Measurements from ENCODE around the gene FXYD4.
A peak's percentile ranks its signal among the peaks of the same experiment; 100 is the strongest.

FXYD4 gene

GRCh38 chr10:43396928-43397624, 25.6 kb downstream of the FXYD4 start:
- no peak for DNase-seq

DNA sequence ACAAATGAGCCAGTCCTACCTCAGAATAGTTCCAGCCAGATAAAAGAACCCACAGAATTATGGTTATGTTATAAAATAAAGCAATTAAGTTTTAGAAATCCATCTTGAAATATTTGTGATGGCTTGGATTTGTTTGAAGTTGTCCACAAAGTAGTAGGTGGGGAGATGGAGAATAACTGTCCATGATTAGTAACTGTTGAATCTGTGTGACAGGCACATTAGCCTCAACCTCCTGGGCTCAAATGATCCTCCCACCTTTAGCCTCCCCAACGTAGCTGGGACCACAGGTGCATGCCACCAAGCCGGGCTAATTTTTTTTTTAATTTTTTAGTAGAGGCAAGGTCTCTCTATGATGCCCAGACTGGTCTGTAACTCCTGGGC, 27.5 kb downstream of the FXYD4 start:
- DNase-seq: no peak

- DNase-seq: no peak
These were observed 28.2 kb downstream of the FXYD4 start for GRCh38 chr10:43399320-43400310.

DNA sequence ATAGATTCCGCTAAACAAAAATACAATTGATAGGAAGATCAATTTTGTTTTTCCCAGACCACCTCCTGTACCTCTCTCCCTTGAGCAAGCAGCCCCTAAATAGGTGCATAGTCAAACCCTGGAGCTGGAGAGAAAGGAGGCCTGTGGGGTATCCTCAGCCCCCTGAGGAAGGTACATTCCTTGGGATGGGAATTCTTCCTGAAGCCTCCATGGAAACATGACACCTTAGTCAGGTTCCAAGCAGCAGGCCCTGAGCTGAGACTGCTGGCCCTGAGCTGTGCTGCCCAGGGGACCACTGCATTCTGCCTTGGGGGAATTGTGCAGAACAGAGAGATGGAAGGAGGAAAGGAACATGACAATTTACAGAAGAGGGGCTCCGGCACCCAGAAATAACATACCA, 30.2 kb downstream of the FXYD4 start:
- no peak for DNase-seq

DNA sequence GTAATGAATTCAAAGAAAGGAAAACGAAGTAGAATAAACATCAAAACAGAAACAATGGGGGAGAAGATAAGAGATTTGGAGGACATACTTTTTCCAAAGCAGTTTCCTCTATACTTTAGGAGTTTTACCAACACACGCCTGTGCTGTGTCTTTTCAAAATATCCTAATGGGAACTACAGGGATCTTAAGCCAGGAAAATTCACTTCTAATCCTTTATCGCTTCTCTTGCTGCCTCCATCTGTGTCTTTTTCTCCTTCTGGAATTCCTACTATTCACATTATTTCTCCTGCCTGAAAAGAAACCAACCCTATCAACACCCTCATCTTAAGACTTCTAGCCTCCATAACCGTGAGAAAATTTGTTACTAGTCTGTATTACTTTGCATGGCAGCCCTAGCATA, 30.7 kb downstream of the FXYD4 start:
- no peak for DNase-seq

GRCh38 chr10:43402880-43403452, 31.5 kb downstream of the FXYD4 start:
- DNase-seq: no peak

GRCh38 chr10:43403911-43404703, 32.7 kb downstream of the FXYD4 start:
- no peak for DNase-seq

- DNase-seq: no peak
These were observed 33.3 kb downstream of the FXYD4 start for GRCh38 chr10:43404704-43405084.

- DNase-seq: peak; percentile 15
These were observed 35.7 kb downstream of the FXYD4 start for GRCh38 chr10:43407148-43407575.

DNA sequence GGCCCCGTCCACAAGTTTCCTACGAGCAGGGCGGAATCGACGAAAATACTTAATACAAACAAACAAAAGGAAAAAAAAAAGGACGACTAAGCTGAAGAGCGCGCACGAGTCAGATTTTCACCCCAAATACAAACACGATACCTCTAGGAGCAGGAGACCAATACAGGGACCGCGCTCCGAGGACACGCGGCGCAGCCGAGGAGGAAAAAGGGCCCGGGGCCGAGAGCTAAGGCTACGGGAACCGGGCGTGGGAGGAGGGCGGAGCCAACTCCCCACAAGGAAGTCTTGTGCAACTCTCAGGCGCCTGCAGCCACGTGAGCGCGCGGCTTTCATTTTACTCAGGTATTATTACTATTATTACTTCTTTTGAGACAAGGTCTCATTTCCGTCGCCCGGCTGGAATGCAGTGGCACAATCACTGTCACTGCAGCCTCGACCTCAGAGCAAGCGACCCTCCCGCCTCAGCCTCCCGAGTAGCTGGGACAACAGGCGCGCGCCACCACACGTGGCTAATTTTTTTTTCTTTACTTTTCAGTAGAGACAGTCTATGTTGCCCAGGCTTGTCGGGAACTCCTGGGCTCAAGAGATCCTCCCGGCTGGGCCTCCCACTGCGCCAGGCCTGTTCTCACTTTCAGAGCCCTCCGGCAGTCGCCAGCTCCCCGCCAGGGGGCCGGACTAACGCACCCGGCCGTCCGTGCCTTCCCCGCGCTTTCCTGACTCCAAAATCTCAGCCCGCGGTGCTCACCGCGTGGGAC, 36.3 kb downstream of the FXYD4 start:
- DNase-seq: peak; percentile 63

- no peak for DNase-seq
These were observed 36.9 kb downstream of the FXYD4 start for GRCh38 chr10:43408331-43408709.

DNA sequence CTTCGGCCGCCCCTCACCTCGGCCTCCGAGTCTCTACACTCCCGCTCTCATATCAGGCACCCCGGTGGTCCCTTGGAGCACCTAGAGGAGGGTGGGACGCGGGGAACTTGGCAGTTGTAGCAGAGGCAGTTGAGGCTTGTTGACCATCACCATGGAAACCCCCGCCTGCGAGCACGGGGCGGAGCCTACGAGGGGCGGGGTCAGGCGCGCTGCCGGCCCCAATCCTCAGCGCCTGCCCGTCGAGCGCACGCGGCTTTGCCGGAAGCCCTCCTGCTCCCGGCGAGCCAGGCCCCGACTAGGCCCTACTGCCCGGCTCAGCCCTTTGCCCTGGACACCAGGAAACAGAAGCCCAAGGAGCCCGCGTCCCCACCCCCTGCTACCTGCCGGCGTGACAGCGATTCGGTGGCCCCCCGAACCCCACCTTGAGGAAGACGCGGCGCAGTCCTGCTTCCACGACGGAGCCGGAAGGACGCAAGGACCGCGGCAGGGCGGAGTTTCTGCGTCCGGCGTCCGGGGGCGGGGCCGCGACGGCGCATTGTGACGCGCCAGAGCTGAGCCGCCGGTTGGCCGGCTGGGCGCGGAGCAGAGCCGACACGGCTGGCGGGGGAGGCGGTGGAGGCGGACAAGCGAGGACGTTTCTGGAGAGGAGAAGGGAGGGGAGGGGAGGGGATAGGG, 37.4 kb downstream of the FXYD4 start, which contains the start of gene HNRNPF:
Gene HNRNPF, minus strand, starts transcription at position 477 of the 675 bp plus-strand sequence. CDS start 21,302 bp downstream, outside the sequence.
- DNase-seq: peak; percentile 77

DNA sequence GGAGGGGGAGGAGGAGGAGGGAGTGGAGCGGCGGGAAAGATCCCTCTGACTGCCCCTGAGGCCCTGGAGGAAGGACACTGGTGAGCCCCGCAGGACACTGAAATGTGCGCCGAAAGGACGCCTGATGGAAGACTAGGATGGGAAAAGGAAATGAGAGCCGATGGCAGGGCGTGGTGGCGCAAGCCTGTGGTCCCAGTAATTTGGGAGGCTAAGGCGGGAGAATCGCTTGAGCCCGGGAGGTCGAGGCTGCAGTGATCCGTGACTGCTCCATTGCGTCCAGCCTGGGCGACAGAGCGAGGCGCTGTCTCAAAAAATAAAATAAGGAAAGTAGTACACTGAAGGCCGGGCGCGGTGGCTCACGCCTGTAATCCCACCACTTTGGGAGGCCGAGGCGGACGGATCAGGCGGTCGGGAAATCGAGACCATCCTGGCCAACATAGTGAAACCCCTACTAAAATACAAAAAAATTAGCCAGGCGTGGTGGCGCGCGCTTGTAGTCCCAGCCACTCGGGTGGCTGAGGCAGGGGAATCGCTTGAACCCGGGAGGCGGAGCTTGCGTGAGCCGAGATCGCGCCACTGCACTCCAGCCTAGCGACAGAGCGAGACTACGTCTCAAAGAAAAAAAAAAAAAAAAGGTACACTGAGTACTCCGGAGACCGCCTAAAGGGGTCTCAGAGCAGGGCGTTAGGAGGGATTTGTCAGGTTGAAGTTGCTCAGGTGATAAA, 38.1 kb downstream of the FXYD4 start:
- no peak for DNase-seq

DNA sequence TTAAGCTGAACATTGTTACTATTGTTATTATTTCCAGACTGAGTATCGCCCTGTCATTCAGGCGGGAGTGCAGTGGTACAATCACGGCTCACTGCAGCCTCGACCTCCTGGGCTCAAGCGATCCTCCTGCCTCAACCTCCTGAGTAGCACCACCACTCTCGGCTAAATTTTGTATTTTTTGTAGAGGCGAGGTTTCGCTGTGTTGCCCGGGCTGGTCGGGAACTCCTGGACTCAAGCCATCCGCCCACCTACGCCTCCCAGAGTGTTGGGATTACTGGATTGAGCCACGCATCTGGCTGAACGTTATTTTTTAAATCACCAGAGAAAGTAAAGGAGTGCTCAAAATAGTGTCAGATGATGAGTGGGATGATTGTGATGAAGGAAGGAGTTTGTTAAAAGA, 38.9 kb downstream of the FXYD4 start:
- DNase-seq: no peak

- no peak for DNase-seq
These were observed 40.1 kb downstream of the FXYD4 start for GRCh38 chr10:43411536-43411935.

- no peak for DNase-seq
These were observed 44.1 kb downstream of the FXYD4 start for GRCh38 chr10:43415544-43415943.

DNA sequence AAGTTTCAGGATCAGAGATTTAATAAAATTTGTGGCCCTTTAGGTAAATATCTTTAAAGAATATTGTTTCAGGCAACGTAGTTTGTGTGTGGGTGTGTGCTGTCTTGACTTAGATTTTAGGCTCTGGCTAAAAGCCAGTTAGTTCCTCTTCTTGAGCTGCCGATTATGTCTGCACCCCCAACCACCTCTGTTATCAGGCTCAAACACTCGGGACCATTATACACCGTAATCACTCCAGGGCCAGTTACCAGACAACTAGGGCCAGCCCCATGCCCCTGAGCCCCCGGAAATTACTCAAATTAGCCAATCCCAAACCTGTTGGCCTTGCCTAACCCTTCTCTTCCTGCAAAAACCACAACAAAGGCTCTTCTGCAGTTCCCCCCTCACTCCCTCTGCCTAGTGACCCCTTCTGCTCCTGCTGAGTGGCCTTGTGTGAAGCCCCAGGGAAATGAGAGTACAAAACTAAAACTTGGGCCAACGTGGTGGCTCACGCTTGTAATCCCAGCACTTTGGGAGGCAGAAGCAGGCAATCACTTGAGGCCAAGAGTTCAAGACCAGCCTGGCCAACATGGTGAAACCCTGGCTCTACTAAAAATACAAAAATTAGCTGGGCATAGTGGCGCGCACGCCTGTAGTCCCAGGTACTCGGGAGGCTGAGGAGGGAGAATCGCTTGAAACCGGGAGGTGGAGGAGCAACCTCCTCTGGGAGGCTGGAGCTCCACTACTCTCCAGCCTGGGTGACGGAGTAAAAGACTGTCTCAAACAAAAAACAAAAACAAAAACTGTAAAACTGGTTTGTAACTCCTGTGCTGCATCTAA, 46.7 kb downstream of the FXYD4 start:
- DNase-seq: no peak

DNA sequence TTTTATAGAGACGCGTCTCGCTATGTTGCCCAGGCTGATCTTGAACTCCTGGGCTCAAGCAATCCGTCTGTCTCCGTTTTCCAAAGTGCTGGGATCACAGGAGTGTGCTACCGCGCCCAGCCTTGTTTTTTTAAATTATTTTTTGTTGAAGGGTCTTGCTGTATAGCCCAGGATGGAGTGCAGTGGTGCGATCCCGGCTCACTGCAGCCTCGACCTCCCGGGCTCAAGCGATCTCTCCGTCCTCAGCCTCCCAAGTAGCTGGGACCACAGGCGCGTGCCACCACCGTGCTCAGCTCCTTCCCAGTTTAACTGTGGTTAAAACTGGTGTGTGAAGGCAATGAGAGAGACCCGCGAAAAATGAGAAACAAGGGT, 48.5 kb downstream of the FXYD4 start:
- DNase-seq: no peak

DNA sequence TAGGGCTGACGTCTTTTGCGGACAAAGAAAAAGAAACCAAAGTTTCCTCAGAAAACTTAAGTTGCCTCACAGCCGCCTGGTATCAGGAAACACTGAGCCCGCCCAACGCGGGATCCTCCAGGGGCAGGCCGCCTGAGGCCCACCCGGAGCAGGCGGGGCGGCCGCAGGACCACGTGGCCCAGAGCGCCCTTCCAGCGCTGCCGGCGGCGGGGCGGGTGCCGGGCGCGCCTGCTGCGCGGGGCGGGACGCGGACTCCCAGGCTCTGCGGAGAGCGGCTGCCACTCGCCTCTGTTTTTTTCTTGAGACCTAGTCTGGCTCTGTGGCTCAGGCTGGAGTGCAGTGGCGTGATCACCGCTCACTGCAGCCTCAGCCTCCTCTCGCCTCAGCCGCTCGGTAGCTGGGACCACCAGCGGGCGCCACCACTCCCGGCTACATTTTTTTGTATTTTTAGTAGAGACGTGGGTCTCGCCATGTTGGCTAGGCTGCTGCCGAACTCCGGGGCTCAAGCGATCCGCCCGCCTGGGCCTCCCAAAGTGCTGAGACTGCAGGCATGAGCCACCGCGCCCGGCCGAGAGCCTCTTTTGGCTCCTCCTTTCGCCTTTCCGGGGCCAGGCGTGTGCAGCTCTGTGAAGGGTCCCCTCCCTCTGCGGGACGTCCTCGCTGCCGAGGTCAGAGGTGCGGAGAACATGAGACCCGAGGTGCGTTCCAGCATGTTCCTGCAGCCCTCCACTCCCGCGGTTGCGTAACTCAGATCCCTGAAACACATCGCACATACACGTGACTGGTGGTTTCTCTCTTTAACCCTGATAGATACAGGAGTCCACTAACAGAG, 49.1 kb downstream of the FXYD4 start:
- peak; percentile 75 for DNase-seq
